Natural killer cell (primary cell): ENCODE data around the gene PSMD14. TPM values are rescaled to one million over a fixed set of nuclear protein-coding genes. Genes with fewer than 3 reads are reported as not detected.
A peak's percentile ranks its signal among the peaks of the same experiment; 100 is the strongest.

Source experiments
- ATAC-seq, 3 donors: fragments of 150-1000 bp in 2 of 3; fragments of 200-7000 bp in 1 of 3; cut with Tn5 transposase; 1 replicate in 1 of 3; 2 replicates in 2 of 3; pipeline ENCODE4 v1.10.0; 2021; ENCODE audit warnings: mild to moderate bottlenecking in 2 of 3, moderate library complexity in 2 of 3
- DNase-seq, 2 donors: peaks; one replicate each; pipeline versions ENCODE4 v3.0.0 to v3.0.0-alpha.2; 2013 to 2021; ENCODE audit warnings: mixed read lengths in 1 of 2
- H3K27ac ChIP-seq: one replicate; pipeline ENCODE4 v1.5.1; 2013; ENCODE audit warnings: mild to moderate bottlenecking, low read length
- H3K27me3 ChIP-seq: one replicate; pipeline ENCODE4 v1.6.1; 2013; ENCODE audit warnings: low read length; ENCODE audit not compliant: control insufficient read depth, insufficient read depth
- H3K36me3 ChIP-seq: one replicate; pipeline ENCODE4 v1.6.1; 2013; ENCODE audit warnings: low read length; ENCODE audit not compliant: control insufficient read depth, insufficient read depth
- H3K4me1 ChIP-seq: one replicate; pipeline ENCODE4 v1.6.1; 2013; ENCODE audit warnings: low read length; ENCODE audit not compliant: control insufficient read depth, insufficient read depth
- H3K4me3 ChIP-seq: one replicate; pipeline ENCODE4 v1.5.1; 2013; ENCODE audit warnings: low read length
- H3K9me3 ChIP-seq: one replicate; pipeline ENCODE4 v1.6.1; 2013; ENCODE audit warnings: low read length; ENCODE audit not compliant: control insufficient read depth, insufficient read depth
- H3K27ac Mint-ChIP-seq, 2 donors: one replicate each; pipeline ENCODE4 v1.8.0; 2022; ENCODE audit warnings: mild to moderate bottlenecking in 2 of 2, mixed read lengths in 2 of 2, moderate library complexity in 1 of 2
- H3K27me3 Mint-ChIP-seq, 2 donors: one replicate each; pipeline ENCODE4 v1.8.0; 2022; ENCODE audit warnings: low read depth in 2 of 2, mixed read lengths in 2 of 2
- H3K36me3 Mint-ChIP-seq: one replicate; pipeline ENCODE4 v1.8.0; 2022; ENCODE audit warnings: mixed read lengths
- H3K4me1 Mint-ChIP-seq, 2 donors: one replicate each; pipeline ENCODE4 v1.8.0; 2022; ENCODE audit warnings: mixed read lengths in 2 of 2
- H3K4me3 Mint-ChIP-seq: one replicate; pipeline ENCODE4 v1.8.0; 2022; ENCODE audit warnings: mild to moderate bottlenecking, moderate library complexity, mixed read lengths
- H3K9me3 Mint-ChIP-seq, 2 donors: one replicate each; pipeline ENCODE4 v1.8.0; 2022; ENCODE audit warnings: mixed read lengths in 2 of 2
- CTCF ChIP-seq: fragments of 200-600 bp; IDR thresholded peaks from one replicate; pipeline ENCODE4 v1.8.0; 2022; ENCODE audit warnings: antibody characterized with exemption
- WGBS: methylation state at CpG from one replicate; pipeline ENCODE4 v1.1.7; 2013; ENCODE audit warnings: missing lambda C conversion rate; ENCODE audit not compliant: insufficient coverage; 5-methylcytosine and 5-hydroxymethylcytosine counted together
- intact Hi-C: fragments of 100-400 bp; cut with micrococcal nuclease; formaldehyde crosslinking; loops from one replicate; pipeline ENCODE4 v1.14.2; 2022
- total RNA-seq, 4 donors: library from RNA; stranded (reverse); fragments of 120-200 nt in 1 of 4; gene quantifications; one replicate each; pipeline versions ENCODE4 v1.2.3 to v1.2.4, GENCODE V29; 2013 to 2022

PSMD14 gene
- total RNA-seq, 3 donors from 2014 or later (not counting 1 experiment from before 2014, with no cell fraction given): 34.2 to 40.9 (median 36.2) TPM

DNA sequence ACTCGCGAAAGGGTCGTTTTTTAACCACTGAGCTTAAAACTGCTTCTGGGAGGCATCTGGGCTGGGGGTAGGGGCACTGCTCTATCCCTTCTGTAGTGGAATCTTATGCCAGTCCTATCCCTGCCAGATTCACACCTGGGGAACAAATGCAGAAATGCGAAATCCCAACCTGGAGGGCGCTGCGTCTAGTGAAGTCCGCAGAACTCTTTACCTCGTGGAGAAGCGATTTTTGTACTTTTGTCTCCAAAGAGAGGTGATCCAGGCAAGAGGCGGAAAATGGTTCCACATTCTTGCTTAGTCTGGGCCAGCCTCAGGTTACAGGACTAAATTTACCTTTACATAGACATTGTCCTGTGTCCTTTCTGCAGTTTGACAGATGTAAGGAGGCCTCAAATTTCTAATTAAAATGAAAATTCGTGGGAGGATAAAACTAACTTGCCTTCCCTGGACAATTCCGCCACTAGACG lies 118.3 kb downstream of the PSMD14 start:
- no peak overlapping the region for H3K27ac Mint-ChIP-seq

GRCh38 chr2:161426922-161427663 lies 118.9 kb downstream of the PSMD14 start:
- H3K4me3 ChIP-seq: no peak overlapping the region
- ATAC-seq (peak in 1 of 3 donors; percentile 32), DNase-seq (peak in 1 of 2 donors; percentile 36)
- peaks cover 72% of the 10 kb centered on the region for H3K27me3 ChIP-seq
- Mint-ChIP-seq H3K36me3 (peaks cover 15% of the 10 kb centered on the region), H3K27ac (no peak overlapping the region), H3K4me1 (peaks cover 23 to 29% of the 10 kb centered on the region in 2 donors), H3K27me3 (peaks cover 54 to 84% of the 10 kb centered on the region in 2 donors), H3K4me3 (peak overlapping the region; percentile 71), H3K9me3 (no peaks in the 10 kb centered on the region)
- TF ChIP-seq CTCF: no peak
- no peak overlapping the region for H3K27ac ChIP-seq
- H3K4me1 ChIP-seq: peaks cover 25% of the 10 kb centered on the region
- WGBS: 7% methylated on average over 51 of the region's 54 CpGs
- intact Hi-C loops: no loop called here
- no peaks in the 10 kb centered on the region for H3K36me3 ChIP-seq
- H3K9me3 ChIP-seq: peaks cover 4% of the 10 kb centered on the region

More for the DNA sequence above, 118.3 kb downstream of the PSMD14 start:
- H3K9me3 ChIP-seq: peaks cover 4% of the 10 kb centered on the region
- H3K27me3 Mint-ChIP-seq: peaks cover 54 to 84% of the 10 kb centered on the region in 2 donors
- DNase-seq: no peak
- H3K4me3 Mint-ChIP-seq: peak overlapping the region; percentile 63
- peaks cover 23 to 29% of the 10 kb centered on the region in 2 donors for H3K4me1 Mint-ChIP-seq
- WGBS: 20% methylated on average over 11 of the region's 13 CpGs
- peaks cover 15% of the 10 kb centered on the region for H3K36me3 Mint-ChIP-seq
- intact Hi-C loops: no loop called here
- TF ChIP-seq CTCF: no peak
- H3K27me3 ChIP-seq: peaks cover 75% of the 10 kb centered on the region
- no peak overlapping the region for H3K27ac ChIP-seq
- H3K4me3 ChIP-seq: no peak overlapping the region
- ATAC-seq: no peak
- H3K36me3 ChIP-seq: no peaks in the 10 kb centered on the region
- peaks cover 25% of the 10 kb centered on the region for H3K4me1 ChIP-seq
- no peaks in the 10 kb centered on the region for H3K9me3 Mint-ChIP-seq

GRCh38 chr2:161427664-161428587 lies 119.7 kb downstream of the PSMD14 start:
- Mint-ChIP-seq H3K9me3 (no peaks in the 10 kb centered on the region), H3K4me3 (peak overlapping the region; percentile 71), H3K27ac (no peak overlapping the region), H3K27me3 (peaks cover 49 to 84% of the 10 kb centered on the region in 2 donors), H3K36me3 (peaks cover 8% of the 10 kb centered on the region), H3K4me1 (peaks cover 23 to 29% of the 10 kb centered on the region in 2 donors)
- TF ChIP-seq CTCF: no peak
- H3K4me1 ChIP-seq: peaks cover 25% of the 10 kb centered on the region
- H3K4me3 ChIP-seq: no peak overlapping the region
- H3K27me3 ChIP-seq: peaks cover 64% of the 10 kb centered on the region
- WGBS: 33% methylated on average over 63 of the region's 64 CpGs
- peak in 1 of 2 donors; percentile 18 for DNase-seq
- intact Hi-C loops: no loop called here
- no peaks in the 10 kb centered on the region for H3K36me3 ChIP-seq
- ATAC-seq: peak in 1 of 3 donors; percentile 15
- H3K27ac ChIP-seq: no peak overlapping the region
- H3K9me3 ChIP-seq: peaks cover 4% of the 10 kb centered on the region
